ENCODE measurements around the gene AS3MT.
A peak's percentile ranks its signal among the peaks of the same experiment; 100 is the strongest.
"Not testable (repeated sequence)": the region's sequence is repeated elsewhere in the genome, so short reads cannot be mapped to it uniquely, and the experiment has no call there.

Gene AS3MT, protein sequence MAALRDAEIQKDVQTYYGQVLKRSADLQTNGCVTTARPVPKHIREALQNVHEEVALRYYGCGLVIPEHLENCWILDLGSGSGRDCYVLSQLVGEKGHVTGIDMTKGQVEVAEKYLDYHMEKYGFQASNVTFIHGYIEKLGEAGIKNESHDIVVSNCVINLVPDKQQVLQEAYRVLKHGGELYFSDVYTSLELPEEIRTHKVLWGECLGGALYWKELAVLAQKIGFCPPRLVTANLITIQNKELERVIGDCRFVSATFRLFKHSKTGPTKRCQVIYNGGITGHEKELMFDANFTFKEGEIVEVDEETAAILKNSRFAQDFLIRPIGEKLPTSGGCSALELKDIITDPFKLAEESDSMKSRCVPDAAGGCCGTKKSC

DNA sequence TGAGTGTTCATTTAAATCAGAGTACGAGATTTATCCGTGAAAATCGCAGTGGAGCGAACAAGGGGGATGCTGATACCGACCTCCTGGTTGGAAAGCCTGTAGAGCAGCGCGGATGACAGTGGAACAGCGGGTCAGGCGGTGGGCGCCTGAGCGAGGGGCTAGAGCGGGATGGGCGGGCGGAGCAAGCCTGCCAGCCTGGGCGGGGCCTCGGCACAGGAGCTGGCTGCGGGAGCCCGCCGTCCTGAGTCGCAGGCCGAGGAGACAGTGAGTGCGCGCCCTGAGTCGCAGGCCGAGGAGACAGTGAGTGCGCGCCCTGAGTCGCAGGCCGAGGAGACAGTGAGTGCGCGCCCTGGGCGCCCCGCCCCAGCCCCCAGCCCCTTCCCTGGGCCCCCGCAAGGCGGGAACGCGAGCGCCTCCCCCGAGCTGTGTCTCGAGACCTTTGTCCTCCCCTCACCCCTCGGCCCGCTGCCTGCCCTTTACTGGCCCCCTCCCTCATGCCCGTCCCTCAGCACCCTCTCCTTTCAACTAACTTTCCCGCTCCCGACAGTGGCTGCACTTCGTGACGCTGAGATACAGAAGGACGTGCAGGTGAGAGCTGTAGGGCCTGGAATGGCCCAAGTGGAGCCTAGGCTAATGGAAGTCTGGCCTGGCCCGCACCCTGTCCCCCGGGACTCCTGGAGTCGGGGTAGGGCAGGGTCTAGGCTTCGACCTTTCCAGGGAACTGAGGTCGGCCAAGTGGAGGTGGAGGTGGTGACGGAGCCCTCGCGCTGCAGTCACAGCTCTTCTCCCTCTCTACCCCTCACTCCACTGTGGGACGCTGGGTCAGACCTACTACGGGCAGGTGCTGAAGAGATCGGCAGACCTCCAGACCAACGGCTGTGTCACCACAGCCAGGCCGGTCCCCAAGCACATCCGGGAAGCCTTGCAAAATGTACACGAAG, at the start of gene AS3MT:
Gene AS3MT, plus strand, starts transcription at position 213 of the 941 bp plus-strand sequence. Its CDS starts 123 bp downstream, at position 336.
- no peak for DNase-seq

- DNase-seq: not testable (repeated sequence)
Measured at GRCh38 chr10:102820008-102820407, 49.3 kb upstream of the AS3MT start.

DNA sequence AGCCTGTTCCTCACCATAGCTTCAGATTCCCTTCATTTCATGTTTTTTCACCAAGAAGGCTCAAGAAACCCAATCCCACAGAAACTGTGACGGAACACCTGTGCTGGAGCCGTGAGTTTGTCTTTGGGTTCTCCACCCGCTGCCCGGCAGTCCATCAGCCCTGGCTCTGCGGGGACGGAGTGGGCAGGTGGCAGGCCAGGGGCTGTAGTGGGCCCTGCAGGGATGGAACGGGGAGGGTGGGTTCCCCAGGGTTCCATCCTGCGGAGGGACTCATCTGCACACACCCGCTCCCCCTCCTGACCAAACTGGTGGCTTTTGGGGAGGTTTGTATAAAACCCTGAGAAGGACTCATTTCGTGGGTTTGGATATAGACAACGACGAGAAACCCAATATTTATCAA, 47.0 kb upstream of the AS3MT start:
- no peak for DNase-seq

GRCh38 chr10:102824664-102825063, 44.6 kb upstream of the AS3MT start:
- DNase-seq: no peak

DNA sequence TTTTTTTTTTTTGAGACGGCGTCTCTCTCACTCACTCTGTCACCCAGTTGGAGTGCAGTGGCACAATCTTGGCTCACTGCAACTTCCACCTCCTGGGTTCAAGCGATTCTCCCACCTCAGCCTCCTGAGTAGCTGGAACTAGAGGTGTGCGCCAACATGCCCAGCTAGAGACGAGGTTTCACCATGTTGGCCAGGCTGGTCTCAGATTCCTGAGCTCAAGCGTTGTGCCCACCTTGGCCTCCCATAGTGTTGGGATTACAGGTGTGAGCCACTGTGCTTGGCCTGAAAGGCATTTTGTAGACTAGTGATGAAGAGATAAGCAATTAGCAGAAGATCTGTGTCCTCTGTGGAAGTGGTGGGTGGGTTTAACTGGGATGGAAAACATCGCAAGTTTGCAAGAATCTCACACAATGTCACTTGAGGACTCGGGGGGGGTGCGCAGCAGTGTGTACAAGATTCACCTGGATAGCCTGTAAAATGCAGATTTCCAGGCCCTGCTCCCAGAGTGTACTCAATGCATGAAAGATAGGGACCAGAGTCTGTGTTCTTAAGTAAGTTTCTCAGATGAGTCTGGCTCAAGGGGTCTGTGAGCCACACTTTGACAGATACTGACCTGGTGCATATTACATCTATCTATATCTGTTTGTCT, 43.0 kb upstream of the AS3MT start:
- DNase-seq: no peak

- no peak for DNase-seq
Measured at GRCh38 chr10:102827597-102827975, 41.7 kb upstream of the AS3MT start.

DNA sequence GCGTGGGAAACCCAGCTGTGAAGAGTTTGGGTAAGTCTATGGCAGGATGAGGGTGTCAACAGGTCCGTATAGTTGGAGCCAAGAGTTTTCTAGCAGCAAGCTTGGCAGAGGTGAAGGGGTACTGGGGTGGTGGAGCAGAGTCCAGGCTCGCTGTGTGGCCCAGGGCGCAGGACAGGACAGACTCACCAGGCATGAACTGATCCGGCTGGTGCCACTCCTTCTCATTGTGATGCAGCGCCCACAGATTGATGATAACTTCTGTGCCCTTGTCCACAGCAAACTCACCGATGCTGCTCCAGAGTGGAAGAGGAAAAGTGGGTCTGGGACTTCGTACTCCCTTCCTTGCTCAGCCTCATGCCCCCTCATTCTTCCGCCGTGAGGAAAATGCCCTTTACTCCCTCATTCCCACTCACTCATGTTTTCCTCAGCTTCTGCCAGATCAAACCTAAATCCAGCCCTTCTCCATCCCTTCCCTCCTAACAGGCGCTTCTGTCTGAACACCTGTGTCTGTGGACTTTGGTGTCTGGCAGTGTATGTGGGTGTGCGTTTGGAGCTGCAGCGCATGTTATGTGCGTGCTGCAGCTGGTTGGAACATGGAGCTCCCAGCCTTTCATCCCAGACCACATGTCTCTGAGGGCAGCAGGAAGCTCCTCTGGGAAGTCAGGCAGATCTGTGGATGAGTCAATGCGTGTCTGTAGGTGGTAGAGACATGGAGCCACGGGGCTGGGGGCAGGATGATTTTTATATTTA, 37.8 kb upstream of the AS3MT start:
- no peak for DNase-seq

GRCh38 chr10:102832248-102832647, 37.0 kb upstream of the AS3MT start:
- no peak for DNase-seq

DNA sequence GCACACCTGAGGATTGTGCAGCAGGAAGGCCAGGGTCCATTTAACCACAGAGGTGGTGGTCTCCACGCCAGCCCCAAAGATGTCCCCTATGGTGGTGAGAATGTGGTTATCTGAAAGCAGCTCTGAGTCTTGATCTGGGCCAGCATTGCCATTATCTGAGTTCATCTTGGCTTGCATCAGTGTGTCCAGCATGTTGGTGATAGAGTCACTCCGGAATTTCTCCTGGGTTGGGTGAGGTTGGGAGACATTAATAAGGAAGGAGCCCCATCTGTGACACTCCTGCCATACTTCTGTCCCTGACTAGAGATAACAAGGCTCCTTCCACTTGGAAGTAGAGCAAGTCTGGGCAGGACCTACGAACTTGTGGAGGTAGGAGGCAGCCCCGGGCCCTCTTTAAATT, 36.3 kb upstream of the AS3MT start:
- no peak for DNase-seq

DNA sequence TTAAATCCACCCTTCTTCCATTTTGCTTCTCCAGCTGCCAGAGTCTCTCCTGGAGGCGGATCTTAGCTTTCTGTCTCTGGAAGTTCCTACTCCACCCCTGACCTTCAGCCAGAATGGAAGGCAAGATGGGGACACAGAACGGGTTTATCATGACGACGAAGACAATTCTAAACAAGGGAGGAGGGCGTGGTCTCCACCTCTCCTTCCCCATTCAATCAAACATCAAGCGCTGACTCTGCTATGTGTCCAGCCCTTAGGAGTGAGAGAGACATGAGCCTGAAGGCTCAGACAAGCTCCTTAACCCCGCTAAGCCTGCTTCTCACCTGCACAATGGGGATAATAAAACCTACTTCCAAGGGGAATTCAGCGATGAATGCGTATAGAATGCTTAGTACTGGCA, 35.1 kb upstream of the AS3MT start:
- no peak for DNase-seq

GRCh38 chr10:102835007-102835482, 34.2 kb upstream of the AS3MT start:
- DNase-seq: peak; percentile 74 to 84

GRCh38 chr10:102837230-102837721, 32.0 kb upstream of the AS3MT start, which contains the start of gene CYP17A1:
Gene CYP17A1 (minus strand): TSS chr10:102837413. CDS start chr10:102837361, 52 bp downstream.
- DNase-seq: no peak

- DNase-seq: not testable (repeated sequence)
Measured at GRCh38 chr10:102838276-102838927, 30.9 kb upstream of the AS3MT start.

GRCh38 chr10:102841827-102842345, 27.4 kb upstream of the AS3MT start:
- no peak for DNase-seq

DNA sequence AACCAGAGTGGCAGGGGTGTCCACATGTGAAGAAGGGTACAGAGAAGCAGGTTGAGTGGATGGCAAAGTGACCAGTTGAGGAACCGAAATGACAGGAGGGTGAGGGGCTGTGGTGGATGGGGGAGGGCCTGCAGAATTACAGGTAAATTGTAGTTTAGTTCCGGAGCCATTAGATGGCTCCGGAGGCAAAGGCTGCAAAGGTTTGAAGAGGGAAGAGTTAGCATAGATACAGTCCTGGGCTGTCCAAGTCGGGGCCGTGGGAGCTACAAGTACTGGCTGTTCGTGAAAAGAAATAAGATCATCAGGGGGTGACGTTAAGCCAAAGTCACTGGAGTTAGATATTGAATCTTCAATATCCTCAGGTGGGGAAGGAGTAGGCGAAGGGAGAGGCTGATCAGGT, 26.1 kb upstream of the AS3MT start:
- not testable (repeated sequence) for DNase-seq

DNA sequence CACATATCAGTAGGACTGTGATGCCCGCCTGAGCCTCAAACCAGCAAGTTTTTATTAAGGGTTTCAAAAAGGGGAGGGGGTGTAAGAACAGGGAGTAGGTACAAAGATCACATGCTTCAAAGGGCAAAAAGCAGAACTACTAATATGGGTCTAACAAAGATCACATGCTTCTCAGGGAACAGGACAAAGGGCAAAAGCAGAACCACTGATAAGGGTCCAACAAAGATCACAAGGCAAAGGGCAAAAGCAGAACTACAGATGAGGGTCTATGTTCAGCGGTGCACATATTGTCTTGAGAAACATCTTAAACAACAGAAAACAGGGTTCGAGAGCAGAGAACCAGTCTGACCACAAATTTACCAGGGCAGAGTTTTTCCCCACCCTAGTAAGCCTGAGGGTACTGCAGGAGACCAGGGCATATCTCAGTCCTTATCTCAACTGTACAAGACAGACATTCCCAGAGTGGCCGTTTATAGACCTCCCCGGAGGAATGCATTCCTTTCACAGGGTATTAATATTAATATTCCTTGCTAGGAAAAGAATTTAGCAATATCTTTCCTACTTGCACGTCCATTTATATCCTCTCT, 25.0 kb upstream of the AS3MT start:
- DNase-seq: not testable (repeated sequence)

DNA sequence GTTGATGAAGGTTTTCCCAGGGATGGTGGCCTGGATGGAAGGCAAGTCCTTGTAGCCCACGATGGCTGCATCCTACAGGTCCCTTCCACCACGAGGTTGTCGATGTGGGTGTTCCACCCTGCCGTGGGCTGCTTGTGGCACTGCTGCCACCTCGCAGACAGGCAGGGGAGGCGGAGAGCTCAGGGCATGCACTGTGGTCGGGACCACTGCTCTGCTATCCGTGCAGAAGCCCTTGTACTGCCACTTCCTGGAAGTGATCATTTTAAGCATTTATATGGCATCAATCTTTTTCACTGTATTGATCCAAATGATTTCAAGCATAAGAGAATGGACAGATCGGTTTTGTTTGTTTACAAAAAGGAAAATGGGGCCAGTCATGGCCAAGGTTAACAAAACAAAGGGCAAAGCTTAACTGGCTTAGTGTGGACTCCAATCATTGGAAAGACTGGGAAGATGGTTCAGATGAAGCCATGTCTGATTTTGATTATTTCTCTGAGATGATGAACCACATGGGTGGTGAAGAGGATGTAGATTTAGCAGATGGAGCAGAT, 23.8 kb upstream of the AS3MT start:
- no peak for DNase-seq

- no peak for DNase-seq
Measured at GRCh38 chr10:102850025-102850518, 19.2 kb upstream of the AS3MT start.

DNA sequence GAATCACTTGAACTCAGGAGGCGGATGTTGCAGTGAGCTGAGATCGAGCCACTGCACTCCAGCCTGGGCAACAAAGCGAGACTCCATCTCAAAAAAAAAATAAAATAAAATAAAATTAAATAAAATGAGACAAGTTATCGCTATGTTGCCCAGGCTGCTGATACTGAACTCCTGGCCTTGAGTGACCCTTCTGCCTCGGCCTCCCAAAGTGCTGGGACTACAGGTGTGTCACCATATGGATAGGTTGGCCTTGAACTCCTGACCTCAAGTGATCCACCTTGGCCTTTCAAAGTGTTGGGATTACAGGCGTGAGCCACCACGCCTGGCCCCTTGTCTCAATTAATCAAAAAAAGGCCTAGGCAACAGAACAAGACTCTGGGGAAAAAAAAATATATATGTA, 16.0 kb upstream of the AS3MT start:
- not testable (repeated sequence) for DNase-seq

DNA sequence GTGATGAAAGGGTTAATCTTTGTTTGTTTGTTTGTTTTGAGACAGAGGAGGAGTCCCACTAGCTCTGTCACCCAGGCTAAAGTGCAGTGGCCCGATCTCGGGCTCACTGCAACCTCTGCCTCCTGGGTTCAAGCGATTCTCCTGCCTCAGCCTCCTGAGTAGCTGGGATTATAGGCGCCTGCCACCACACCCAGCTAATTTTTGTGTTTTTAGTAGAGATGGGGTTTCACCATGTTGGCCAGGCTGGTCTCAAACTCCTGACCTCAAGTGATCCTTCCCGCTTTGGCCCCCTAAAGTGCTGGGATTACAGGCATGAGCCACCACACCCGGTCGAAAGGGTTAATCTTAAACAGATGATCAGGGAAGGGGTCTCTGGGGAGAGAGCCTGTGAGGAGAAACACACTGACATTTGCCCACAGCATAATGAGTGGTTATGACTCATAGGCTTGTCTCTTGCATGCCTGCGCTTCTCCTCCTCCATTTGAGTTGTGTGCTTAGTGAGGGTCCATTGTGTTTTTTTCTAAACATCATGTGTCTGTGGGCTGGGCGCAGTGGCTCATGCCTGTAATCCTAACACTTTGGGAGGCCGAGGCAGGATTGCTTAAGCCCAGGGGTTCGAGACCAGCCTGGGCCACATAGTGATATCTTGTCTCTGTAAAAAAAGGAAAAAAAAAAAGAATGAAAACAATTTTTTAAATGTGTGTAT, 13.4 kb upstream of the AS3MT start:
- DNase-seq: not testable (repeated sequence)

Data from stimulated activated CD4-positive, alpha-beta T cell treated with anti-CD3 and anti-CD28 coated beads, Interleukin-2, amount 100 ng/mL, for 48 hours (primary cell).